CD14-positive monocyte (primary cell): Measurements from ENCODE around the gene PTBP2. TPM values are rescaled to one million over a fixed set of nuclear protein-coding genes. Genes with fewer than 3 reads are reported as not detected.

Source experiments
- DNase-seq, 3 donors: peaks; one replicate each; pipeline ENCODE4 v3.0.0-alpha.2; 2011 to 2022
- H2AFZ ChIP-seq: 2 replicates; pipeline ENCODE4 v1.6.0; 2012; ENCODE audit warnings: mild to moderate bottlenecking, low read depth, low read length, inconsistent platforms; ENCODE audit not compliant: insufficient read depth, poor library complexity, severe bottlenecking
- H3K27ac ChIP-seq, 2 donors: 1 replicate in 1 of 2; 2 replicates in 1 of 2; pipeline ENCODE4 v1.5.1; 2012 to 2013; ENCODE audit warnings: low read length in 2 of 2, control low read depth in 1 of 2, inconsistent platforms in 1 of 2, low read depth in 1 of 2, mild to moderate bottlenecking in 1 of 2
- H3K27me3 ChIP-seq, 2 donors: one replicate each; pipeline versions ENCODE4 v1.6.0 to v1.6.1; 2011 to 2013; ENCODE audit warnings: low read length in 2 of 2; ENCODE audit not compliant: control insufficient read depth in 2 of 2, insufficient read depth in 2 of 2
- H3K36me3 ChIP-seq, 2 donors: replicated peaks in 1 of 2; 1 replicate in 1 of 2; 2 replicates in 1 of 2; pipeline versions ENCODE4 v1.5.1 to v1.6.1; 2012 to 2013; ENCODE audit warnings: low read length in 2 of 2, control low read depth in 1 of 2, inconsistent platforms in 1 of 2, mild to moderate bottlenecking in 1 of 2; ENCODE audit not compliant: insufficient read depth in 2 of 2, control insufficient read depth in 1 of 2
- H3K4me1 ChIP-seq, 2 donors: 1 replicate in 1 of 2; 2 replicates in 1 of 2; pipeline versions ENCODE4 v1.5.1 to v1.6.1; 2012 to 2013; ENCODE audit warnings: low read length in 2 of 2, control low read depth in 1 of 2, inconsistent platforms in 1 of 2, mild to moderate bottlenecking in 1 of 2, moderate library complexity in 1 of 2; ENCODE audit not compliant: insufficient read depth in 2 of 2, control insufficient read depth in 1 of 2
- H3K4me2 ChIP-seq: replicated peaks from 2 replicates; pipeline ENCODE3; 2012; ENCODE audit warnings: low read length, moderate library complexity, mild to moderate bottlenecking; ENCODE audit not compliant: poor library complexity, severe bottlenecking; ENCODE audit errors: extremely low read depth
- H3K4me3 ChIP-seq, 3 experiments: fragments of 200-600 bp in 1 of 3; sonication (generic) in 1 of 3; replicated peaks in 1 of 3; 1 replicate in 2 of 3; 2 replicates in 1 of 3; pipeline ENCODE4 v1.5.1; 2011 to 2013; ENCODE audit warnings: low read length in 3 of 3, mild to moderate bottlenecking in 3 of 3, control low read depth in 2 of 3, low read depth in 2 of 3, inconsistent platforms in 1 of 3, moderate library complexity in 1 of 3
- H3K79me2 ChIP-seq: 2 replicates; pipeline ENCODE4 v1.6.0; 2012; ENCODE audit warnings: mild to moderate bottlenecking, control low read depth, inconsistent platforms, low read length, moderate library complexity; ENCODE audit not compliant: insufficient read depth
- H3K9ac ChIP-seq: 2 replicates; pipeline ENCODE4 v1.6.0; 2017; ENCODE audit warnings: low read length, mild to moderate bottlenecking; ENCODE audit not compliant: insufficient read depth, poor library complexity, severe bottlenecking
- H3K9me3 ChIP-seq, 2 donors: replicated peaks in 1 of 2; 1 replicate in 1 of 2; 2 replicates in 1 of 2; pipeline versions ENCODE4 v1.5.1 to v1.6.1; 2012 to 2013; ENCODE audit warnings: low read length in 2 of 2, control low read depth in 1 of 2; ENCODE audit not compliant: control insufficient read depth in 1 of 2, insufficient read depth in 1 of 2
- H4K20me1 ChIP-seq: 2 replicates; pipeline ENCODE4 v1.6.0; 2012; ENCODE audit warnings: mild to moderate bottlenecking, low read length, control low read depth, moderate library complexity; ENCODE audit not compliant: insufficient read depth
- H3K27ac Mint-ChIP-seq, 7 donors: one replicate each; pipeline ENCODE4 v1.8.0; 2020; ENCODE audit warnings: mild to moderate bottlenecking in 7 of 7, mixed read lengths in 7 of 7, moderate library complexity in 6 of 7, inconsistent platforms in 2 of 7
- H3K27me3 Mint-ChIP-seq, 3 donors: one replicate each; pipeline ENCODE4 v1.8.0; 2021 to 2022; ENCODE audit warnings: low read depth in 3 of 3, mild to moderate bottlenecking in 3 of 3, mixed read lengths in 3 of 3, moderate library complexity in 3 of 3, inconsistent platforms in 1 of 3
- H3K36me3 Mint-ChIP-seq, 2 donors: one replicate each; pipeline ENCODE4 v1.8.0; 2020; ENCODE audit warnings: mixed read lengths in 2 of 2, inconsistent platforms in 1 of 2, mild to moderate bottlenecking in 1 of 2
- H3K4me1 Mint-ChIP-seq: one replicate; pipeline ENCODE4 v1.8.0; 2020; ENCODE audit warnings: mild to moderate bottlenecking, mixed read lengths
- H3K4me3 Mint-ChIP-seq, 2 donors: one replicate each; pipeline ENCODE4 v1.8.0; 2020; ENCODE audit warnings: mild to moderate bottlenecking in 2 of 2, mixed read lengths in 2 of 2, moderate library complexity in 1 of 2
- H3K9me3 Mint-ChIP-seq, 7 donors: one replicate each; pipeline ENCODE4 v1.8.0; 2020 to 2022; ENCODE audit warnings: mixed read lengths in 7 of 7, mild to moderate bottlenecking in 6 of 7, moderate library complexity in 6 of 7, inconsistent platforms in 2 of 7
- CTCF ChIP-seq: fragments of 200-600 bp; IDR thresholded peaks from one replicate; pipeline ENCODE4 v1.8.0; 2022; ENCODE audit warnings: antibody characterized with exemption, mild to moderate bottlenecking
- WGBS: methylation state at CpG from one replicate; pipeline ENCODE4 v1.1.5; 2013; ENCODE audit warnings: missing lambda C conversion rate; ENCODE audit not compliant: insufficient coverage; 5-methylcytosine and 5-hydroxymethylcytosine counted together
- intact Hi-C, 2 donors: fragments of 100-400 bp; cut with micrococcal nuclease; formaldehyde crosslinking; loops; one replicate each; pipeline versions ENCODE4 v1.15.0 to v1.15.1; 2023
- polyA plus RNA-seq, 3 donors: library from polyadenylated mRNA; depleted of rRNA in 1 of 3; unstranded in 2 of 3; stranded (reverse) in 1 of 3; fragments of 300-500 nt in 2 of 3; fragments of >200 nt in 1 of 3; fragmentation: Illumina TruSeq in 2 of 3; gene quantifications; 1 replicate in 2 of 3; 2 replicates in 1 of 3; pipeline ENCODE4 v1.2.3, GENCODE V29; 2012 to 2021

PTBP2 gene
- polyA plus RNA-seq, 3 donors: 0.52 to 18.2 (median 1.2) TPM

GRCh38 chr1:96771847-96772246, 50.3 kb downstream of the PTBP2 start:
- intact Hi-C loops: no loop called here

DNA sequence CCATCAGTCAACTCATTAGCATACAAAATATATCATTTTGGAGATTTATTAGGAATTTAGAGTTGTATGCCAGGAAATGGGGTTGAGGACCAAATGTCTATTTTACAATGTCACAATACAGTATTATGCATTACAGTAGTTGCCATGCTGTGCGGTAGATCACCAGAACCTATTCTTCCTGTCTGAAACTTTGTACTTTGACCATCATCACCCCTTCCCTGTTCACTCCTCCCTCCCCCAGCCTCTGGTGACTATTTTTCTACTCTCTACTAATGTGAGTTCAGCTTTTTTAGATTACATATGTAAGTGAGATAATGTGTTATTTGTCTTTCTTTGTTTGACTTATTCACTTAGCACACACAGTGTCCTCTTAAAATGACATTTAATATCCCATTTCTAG, 50.8 kb downstream of the PTBP2 start:
- whole genome bisulfite sequencing: no CpG with 5 or more reads among the region's 1 CpG
- peaks cover 44 to 48% of the 10 kb centered on the region in 2 donors for H3K36me3 Mint-ChIP-seq

More at GRCh38 chr1:96771847-96772246, 50.3 kb downstream of the PTBP2 start:
- WGBS: 100% methylated on average over 2 of the region's 2 CpGs
- H3K36me3 ChIP-seq: peaks cover 26 to 66% of the 10 kb centered on the region in 2 donors
- H3K4me1 Mint-ChIP-seq: no peaks in the 10 kb centered on the region
- peak overlapping the region in 1 of 7 donors; percentile 40 for H3K27ac Mint-ChIP-seq
- no peaks in the 10 kb centered on the region for H3K9me3 ChIP-seq
- no peaks in the 10 kb centered on the region for H3K9me3 Mint-ChIP-seq
- peaks cover 5% of the 10 kb centered on the region for H3K79me2 ChIP-seq
- no peak overlapping the region for H3K9ac ChIP-seq
- no peak overlapping the region for H3K4me3 ChIP-seq
- no peaks in the 10 kb centered on the region for H3K27me3 ChIP-seq
- H3K27ac ChIP-seq: no peak overlapping the region
- no peak overlapping the region for H3K4me3 Mint-ChIP-seq
- DNase-seq: no peak
- peaks cover 3% of the 10 kb centered on the region for H4K20me1 ChIP-seq
- H3K36me3 Mint-ChIP-seq: peaks cover 43 to 45% of the 10 kb centered on the region in 2 donors
- H3K27me3 Mint-ChIP-seq: no peaks in the 10 kb centered on the region
- H3K4me1 ChIP-seq: no peaks in the 10 kb centered on the region
- no peak overlapping the region for H3K4me2 ChIP-seq
- no peak for TF ChIP-seq CTCF
- H2AFZ ChIP-seq: no peak overlapping the region

More for the DNA sequence above, 50.8 kb downstream of the PTBP2 start:
- Histone ChIP-seq H3K36me3 (peaks cover 26 to 71% of the 10 kb centered on the region in 2 donors), H3K27me3 (no peaks in the 10 kb centered on the region), H2AFZ (no peak overlapping the region), H3K9ac (no peak overlapping the region), H3K79me2 (peaks cover under 1% of the 10 kb centered on the region), H3K9me3 (no peaks in the 10 kb centered on the region), H3K4me2 (no peak overlapping the region), H3K4me1 (no peaks in the 10 kb centered on the region), H4K20me1 (peaks cover 3% of the 10 kb centered on the region), H3K4me3 (no peak overlapping the region), H3K27ac (no peak overlapping the region)
- Mint-ChIP-seq H3K27me3 (no peaks in the 10 kb centered on the region), H3K4me1 (no peaks in the 10 kb centered on the region), H3K4me3 (no peak overlapping the region), H3K9me3 (no peaks in the 10 kb centered on the region), H3K27ac (peak overlapping the region in 2 of 7 donors; percentile 10 to 66)
- intact Hi-C loops: no loop called here
- no peak for TF ChIP-seq CTCF
- DNase-seq: no peak
